GM18867 (cell line): ENCODE results near the gene ALDOC.
"Not testable (repeated sequence)": the region's sequence is repeated elsewhere in the genome, so short reads cannot be mapped to it uniquely, and the experiment has no call there.

Experiments
- ATAC-seq: cut with Tn5 transposase; IDR thresholded peaks from one replicate; pipeline ENCODE4 v1.9.1; 2021; ENCODE audit warnings: mild to moderate bottlenecking, moderate library complexity; ENCODE audit not compliant: unreplicated experiment

The ALDOC gene

GRCh38 chr17:28584434-28584833 lies 7.7 kb upstream of the ALDOC start:
- ATAC-seq, result no peak

- ATAC-seq, result no peak
Measured at GRCh38 chr17:28582513-28582912, 5.8 kb upstream of the ALDOC start.

GRCh38 chr17:28580959-28581358 lies 4.3 kb upstream of the ALDOC start:
- no peak for ATAC-seq

- ATAC-seq, result no peak
Measured at GRCh38 chr17:28579526-28579925, 2.8 kb upstream of the ALDOC start.

GRCh38 chr17:28578246-28579195 lies 1.8 kb upstream of the ALDOC start:
- ATAC-seq, result no peak

DNA sequence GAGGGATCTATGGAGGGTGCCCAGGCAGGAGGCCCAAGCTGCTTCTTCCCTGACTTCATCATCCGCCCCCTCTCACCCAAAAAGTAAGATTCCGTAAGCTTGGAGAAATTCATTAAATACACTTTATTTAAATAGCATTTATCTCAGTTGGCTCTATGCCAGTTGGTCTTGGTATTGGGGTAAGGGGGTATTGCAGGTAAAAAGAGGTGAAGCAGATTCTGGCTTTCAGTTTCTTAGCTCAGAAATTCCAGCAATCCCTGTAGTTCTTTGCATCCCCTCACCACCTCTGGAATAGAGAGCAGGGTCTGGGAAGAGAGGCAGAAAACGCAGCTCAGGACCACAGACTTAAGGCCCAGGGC lies 750 bp upstream of the ALDOC start:
- ATAC-seq, result no peak

DNA sequence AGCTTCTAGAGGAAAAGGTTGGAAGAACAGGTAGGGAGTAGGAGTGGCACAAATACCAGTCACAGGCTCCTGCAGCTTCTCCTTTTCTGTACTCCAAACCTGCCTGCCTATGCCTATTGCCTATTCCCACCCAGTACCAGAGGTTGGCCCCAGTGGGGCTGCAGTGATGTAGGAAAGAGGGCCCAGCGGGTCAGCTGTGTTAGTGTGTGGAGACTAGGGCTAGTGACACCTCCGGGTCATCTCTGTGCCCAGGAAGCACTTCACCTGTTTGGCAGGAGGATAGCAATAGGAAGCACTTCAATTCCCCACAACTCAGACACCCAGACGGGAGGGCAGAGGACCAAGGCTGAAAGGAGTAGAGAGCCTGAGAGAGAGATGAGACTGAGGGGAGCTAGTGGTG lies 679 bp downstream of the ALDOC start:
- ATAC-seq, result not testable (repeated sequence)

- ATAC-seq, result no peak
Measured at GRCh38 chr17:28575126-28575795, 1.4 kb downstream of the ALDOC start.

GRCh38 chr17:28574526-28574925 lies 2.2 kb downstream of the ALDOC start:
- ATAC-seq, result no peak

- ATAC-seq, result no peak
Measured at GRCh38 chr17:28573966-28574480, 2.7 kb downstream of the ALDOC start.

- ATAC-seq, result no peak
Measured at GRCh38 chr17:28573521-28573920, 3.2 kb downstream of the ALDOC start.

GRCh38 chr17:28573040-28573380 lies 3.7 kb downstream of the ALDOC start:
- no peak for ATAC-seq

- ATAC-seq, result no peak
Measured at GRCh38 chr17:28572259-28573039, 4.2 kb downstream of the ALDOC start.

DNA sequence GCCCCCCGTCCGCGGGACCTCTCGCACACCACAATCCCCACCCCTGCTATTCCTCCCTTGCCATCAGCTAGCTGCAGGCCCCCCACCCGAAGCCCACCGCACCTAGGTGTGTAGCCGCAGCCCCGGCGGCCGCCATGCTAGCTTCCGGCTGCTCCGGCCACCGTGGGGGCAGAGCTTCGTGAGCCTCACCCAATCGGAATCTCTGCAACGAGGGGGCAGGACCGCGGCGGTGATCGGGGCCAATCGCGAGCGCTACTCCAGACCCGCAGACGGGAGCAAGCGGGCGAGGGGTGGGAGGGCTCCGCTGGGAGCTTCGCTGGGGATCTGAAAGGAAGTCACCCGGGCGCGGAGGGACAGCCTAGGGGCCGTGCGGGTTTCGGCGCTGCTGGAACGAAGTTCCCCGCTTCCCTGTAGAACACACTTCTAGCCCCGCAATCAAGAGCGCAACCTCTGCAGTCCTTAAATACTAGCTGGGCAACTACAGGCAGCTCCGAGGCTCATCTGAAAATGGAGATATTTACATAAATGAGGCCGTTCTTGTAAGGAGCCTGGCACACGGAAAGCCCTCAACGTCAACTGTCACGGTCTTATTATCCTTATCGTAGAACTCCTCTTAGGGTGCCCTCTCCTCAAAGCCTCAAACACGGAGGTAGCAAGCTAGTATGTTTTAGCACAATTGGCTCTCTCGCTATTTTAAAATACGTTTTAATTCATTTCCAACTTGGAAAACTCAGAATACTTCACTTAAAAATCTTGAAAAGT lies 5.2 kb downstream of the ALDOC start, which contains the start of gene PIGS:
TSS of gene PIGS (minus strand) at position 164 of the 762 bp plus-strand sequence. CDS start at position 136, 28 bp downstream.
- peak; percentile 87 for ATAC-seq

DNA sequence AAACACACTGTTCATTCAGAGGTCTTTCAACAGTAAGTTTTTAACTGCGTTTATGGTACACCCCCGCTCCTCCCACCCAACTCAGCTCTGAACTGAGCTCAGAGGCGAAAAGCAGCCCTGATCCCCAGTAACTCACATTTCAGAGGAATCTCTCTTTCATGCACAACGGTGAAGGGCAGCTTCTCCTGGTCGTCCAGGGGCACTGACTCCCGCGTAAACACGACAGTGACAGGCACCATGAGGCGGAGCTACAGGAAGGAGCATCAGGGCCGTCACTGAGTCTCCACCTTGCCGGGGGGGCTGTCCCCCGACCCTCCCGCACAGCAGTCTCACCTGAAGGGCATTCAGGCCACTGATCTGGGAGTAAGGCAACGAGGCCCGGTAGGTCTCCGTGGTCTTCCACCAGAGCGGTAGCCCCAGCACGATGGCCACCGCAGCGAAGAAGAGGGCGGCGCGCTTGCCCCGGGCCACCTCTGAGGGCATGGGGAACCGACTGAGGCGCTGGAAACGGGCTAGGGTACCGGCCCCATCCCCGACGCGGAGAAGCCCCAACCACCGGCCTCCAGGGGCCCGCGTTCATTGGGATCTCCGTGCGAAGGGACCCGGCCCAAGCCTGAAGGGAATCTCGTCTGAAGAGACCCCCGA lies 5.9 kb downstream of the ALDOC start:
- peak; percentile 21 for ATAC-seq

- no peak for ATAC-seq
Measured at GRCh38 chr17:28569446-28569845, 7.2 kb downstream of the ALDOC start.

DNA sequence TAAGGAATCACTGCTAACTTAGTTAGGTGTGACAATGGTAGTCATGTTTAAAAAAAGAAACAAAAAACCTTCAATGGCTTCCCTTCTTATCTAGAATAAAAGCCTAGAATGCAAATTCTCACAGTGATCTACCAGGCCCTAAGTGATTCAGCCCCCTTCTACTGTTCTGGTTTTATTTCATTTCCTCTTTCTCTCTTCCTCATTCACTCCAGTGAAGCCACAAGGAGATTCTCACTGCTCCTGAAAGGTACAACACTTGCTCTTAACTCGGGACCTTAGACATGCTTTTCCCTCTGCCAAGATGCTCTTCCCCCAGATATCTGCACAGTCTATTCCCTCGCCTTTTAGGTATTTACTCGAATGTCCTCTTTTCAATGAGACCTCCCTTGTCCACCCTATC lies 9.1 kb downstream of the ALDOC start:
- no peak for ATAC-seq

- ATAC-seq, result no peak
Measured at GRCh38 chr17:28563475-28563874, 13.2 kb downstream of the ALDOC start.

GRCh38 chr17:28555022-28555421 lies 21.7 kb downstream of the ALDOC start:
- ATAC-seq, result no peak

DNA sequence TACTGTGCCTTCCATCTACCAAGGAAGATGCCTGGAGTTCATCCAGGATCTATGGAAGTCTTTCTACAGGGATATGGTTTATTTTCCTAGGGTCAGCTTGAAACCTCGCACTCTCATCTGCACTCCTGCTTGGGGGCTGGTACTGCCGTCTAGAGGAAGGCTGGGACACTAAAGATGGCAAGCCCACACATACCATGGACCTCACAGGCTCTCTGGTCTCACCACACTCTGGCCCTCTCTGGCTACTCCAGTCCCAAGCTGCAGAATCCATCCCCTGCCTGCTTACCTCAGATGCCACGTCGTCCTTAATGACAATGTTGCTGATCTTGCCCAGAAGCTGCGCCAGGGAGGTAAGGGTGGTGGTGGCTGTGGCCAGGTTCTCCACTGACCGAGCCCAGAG lies 22.1 kb downstream of the ALDOC start:
- no peak for ATAC-seq
